Progenitor cell of endocrine pancreas (in vitro differentiated cells): ENCODE data around the gene CLTC. TPM values are rescaled to one million over a fixed set of nuclear protein-coding genes. Genes with fewer than 3 reads are reported as not detected.
"Not testable (repeated sequence)": the region's sequence is repeated elsewhere in the genome, so short reads cannot be mapped to it uniquely, and the experiment has no call there.

Experiments used
- DNase-seq: peaks from one replicate; pipeline ENCODE4 v3.0.0; 2021; ENCODE audit warnings: low spot score; ENCODE audit not compliant: unreplicated experiment
- H3K27ac Mint-ChIP-seq: 2 replicates; pipeline ENCODE4 v1.8.0; 2021; ENCODE audit warnings: mild to moderate bottlenecking, moderate library complexity, mixed read lengths
- H3K27me3 Mint-ChIP-seq: 2 replicates; pipeline ENCODE4 v1.8.0; 2021; ENCODE audit warnings: mixed read lengths
- H3K36me3 Mint-ChIP-seq: 2 replicates; pipeline ENCODE4 v1.8.0; 2022; ENCODE audit warnings: mixed read lengths; ENCODE audit not compliant: insufficient read depth
- H3K4me1 Mint-ChIP-seq: 2 replicates; pipeline ENCODE4 v1.8.0; 2021; ENCODE audit warnings: low read depth, mixed read lengths
- H3K4me3 Mint-ChIP-seq: 2 replicates; pipeline ENCODE4 v1.8.0; 2021; ENCODE audit warnings: low read depth, mild to moderate bottlenecking, moderate library complexity, mixed read lengths
- H3K9me3 Mint-ChIP-seq: 2 replicates; pipeline ENCODE4 v1.8.0; 2021; ENCODE audit warnings: low read depth, mixed read lengths
- CTCF ChIP-seq: fragments of 200-600 bp; sonication (generic); IDR thresholded peaks from one replicate; pipeline ENCODE4 v1.5.0; 2021; ENCODE audit warnings: antibody characterized with exemption, mild to moderate bottlenecking; ENCODE audit not compliant: unreplicated experiment
- total RNA-seq: library from RNA; stranded (reverse); gene quantifications from 2 replicates; pipeline ENCODE4 v1.2.1, GENCODE V29; 2021

CLTC gene
- total RNA-seq, 1 donor from 2014 or later: 185 TPM

- H3K36me3 Mint-ChIP-seq: peaks cover 48% of the 10 kb centered on the region
- no peak for DNase-seq
- H3K4me3 Mint-ChIP-seq: no peak overlapping the region
- peaks cover 12% of the 10 kb centered on the region for H3K9me3 Mint-ChIP-seq
- no peaks in the 10 kb centered on the region for H3K27me3 Mint-ChIP-seq
- TF ChIP-seq CTCF: no peak
- H3K4me1 Mint-ChIP-seq: peaks cover 3% of the 10 kb centered on the region
- no peak overlapping the region for H3K27ac Mint-ChIP-seq
These were observed 30.9 kb downstream of the CLTC start for GRCh38 chr17:59650642-59651041.

GRCh38 chr17:59651346-59651745 is 31.7 kb downstream of the CLTC start:
- H3K27me3 Mint-ChIP-seq: no peaks in the 10 kb centered on the region
- H3K27ac Mint-ChIP-seq: no peak overlapping the region
- peaks cover 50% of the 10 kb centered on the region for H3K36me3 Mint-ChIP-seq
- TF ChIP-seq CTCF: no peak
- H3K4me3 Mint-ChIP-seq: no peak overlapping the region
- peaks cover 12% of the 10 kb centered on the region for H3K9me3 Mint-ChIP-seq
- H3K4me1 Mint-ChIP-seq: peaks cover 3% of the 10 kb centered on the region
- DNase-seq: no peak

- DNase-seq: no peak
- H3K9me3 Mint-ChIP-seq: peaks cover 12% of the 10 kb centered on the region
- H3K36me3 Mint-ChIP-seq: peaks cover 45% of the 10 kb centered on the region
- no peaks in the 10 kb centered on the region for H3K4me1 Mint-ChIP-seq
- no peak overlapping the region for H3K27ac Mint-ChIP-seq
- no peaks in the 10 kb centered on the region for H3K27me3 Mint-ChIP-seq
- no peak overlapping the region for H3K4me3 Mint-ChIP-seq
- no peak for TF ChIP-seq CTCF
These were observed 32.4 kb downstream of the CLTC start for GRCh38 chr17:59652119-59652518.

GRCh38 chr17:59656624-59657023 is 36.9 kb downstream of the CLTC start:
- peaks cover 36% of the 10 kb centered on the region for H3K36me3 Mint-ChIP-seq

GRCh38 chr17:59666235-59666634 is 46.5 kb downstream of the CLTC start:
- no peak for TF ChIP-seq CTCF

More at GRCh38 chr17:59656624-59657023, 36.9 kb downstream of the CLTC start:
- H3K27ac Mint-ChIP-seq, H3K9me3 Mint-ChIP-seq, H3K27me3 Mint-ChIP-seq, H3K4me3 Mint-ChIP-seq, H3K4me1 Mint-ChIP-seq, DNase-seq: not testable (repeated sequence)

GRCh38 chr17:59668816-59669215 is 49.1 kb downstream of the CLTC start:
- Mint-ChIP-seq H3K36me3 (peaks cover 9% of the 10 kb centered on the region), H3K4me3 (no peak overlapping the region), H3K4me1 (peaks cover 1% of the 10 kb centered on the region), H3K27ac (no peak overlapping the region), H3K27me3 (no peaks in the 10 kb centered on the region), H3K9me3 (no peaks in the 10 kb centered on the region)
- TF ChIP-seq CTCF: no peak
- DNase-seq: no peak

More at GRCh38 chr17:59666235-59666634, 46.5 kb downstream of the CLTC start:
- Mint-ChIP-seq H3K36me3 (peaks cover 12% of the 10 kb centered on the region), H3K9me3 (no peaks in the 10 kb centered on the region), H3K4me1 (peaks cover 1% of the 10 kb centered on the region), H3K4me3 (no peak overlapping the region), H3K27me3 (no peaks in the 10 kb centered on the region), H3K27ac (no peak overlapping the region)
- DNase-seq: no peak
